Stimulated activated naive CD8-positive, alpha-beta T cell treated with anti-CD3 and anti-CD28 coated beads, Interleukin-15, Interleukin-2, amounts not matched to agents 100 U/mL and 50 U/mL, for 24 hours (primary cell): ENCODE data around the gene GALR3.

ENCODE experiments used
- ATAC-seq: fragments of 150-1000 bp; cut with Tn5 transposase; one replicate; pipeline ENCODE4 v1.10.0; 2021
- DNase-seq: peaks from one replicate; pipeline ENCODE4 v3.0.0; 2021

Gene GALR3

GRCh38 chr22:37870273-37870672 is 47.1 kb downstream of the GALR3 start:
- ATAC-seq (no peak), DNase-seq (no peak)
